PFSK-1 (cell line): ENCODE measurements around the gene PRKACA.

Experiments
- FOXP2 ChIP-seq: optimal IDR thresholded peaks from 2 replicates; pipeline ENCODE3; 2011; ENCODE audit warnings: borderline replicate concordance, control low read depth, inconsistent platforms; ENCODE audit not compliant: insufficient read depth; ENCODE audit errors: extremely low read length, extremely low read depth
- POLR2AphosphoS5 ChIP-seq: IDR thresholded peaks from 2 replicates; pipeline ENCODE4 v1.6.1; 2012; ENCODE audit warnings: low read depth, mild to moderate bottlenecking, control low read depth, low read length, moderate library complexity
- REST ChIP-seq, 2 experiments: IDR thresholded peaks; 2 replicates each; pipeline versions ENCODE4 v1.6.1 to v1.8.0; 2011 to 2012; ENCODE audit warnings: low read depth in 2 of 2, low read length in 2 of 2, control low read depth in 1 of 2, inconsistent platforms in 1 of 2, mild to moderate bottlenecking in 1 of 2, moderate library complexity in 1 of 2; ENCODE audit not compliant: insufficient read depth in 1 of 2
- SIN3A ChIP-seq: IDR thresholded peaks from 2 replicates; pipeline ENCODE4 v1.6.1; 2012; ENCODE audit warnings: mild to moderate bottlenecking, low read length, moderate library complexity, borderline replicate concordance; ENCODE audit not compliant: insufficient read depth
- TAF1 ChIP-seq: IDR thresholded peaks from 2 replicates; pipeline ENCODE4 v1.6.1; 2012; ENCODE audit warnings: low read length, control low read depth, borderline replicate concordance; ENCODE audit not compliant: insufficient read depth

The PRKACA gene

GRCh38 chr19:14122924-14123323 is 5.4 kb upstream of the PRKACA start:
- no peak for TF ChIP-seq SIN3A
- no peak for TF ChIP-seq REST (IDR thresholded peaks at IDR 0.05; ENCODE audit: insufficient read depth in 1 of 2, low read depth in 2 of 2, low read length in 2 of 2)
- no peak for TF ChIP-seq TAF1
- no peak for TF ChIP-seq POLR2AphosphoS5
- TF ChIP-seq FOXP2, result no peak

- TF ChIP-seq REST (IDR thresholded peaks at IDR 0.05; ENCODE audit: insufficient read depth in 1 of 2, low read depth in 2 of 2, low read length in 2 of 2) (no peak), SIN3A (no peak), POLR2AphosphoS5 (no peak), FOXP2 (no peak), TAF1 (no peak)
Measured at GRCh38 chr19:14120497-14120780, 2.9 kb upstream of the PRKACA start.

GRCh38 chr19:14119644-14120496 is 2.3 kb upstream of the PRKACA start:
- TF ChIP-seq SIN3A (no peak), REST (IDR thresholded peaks at IDR 0.05; ENCODE audit: insufficient read depth in 1 of 2, low read depth in 2 of 2, low read length in 2 of 2) (no peak), TAF1 (no peak), FOXP2 (no peak), POLR2AphosphoS5 (no peak)

- no peak for TF ChIP-seq FOXP2
- TF ChIP-seq SIN3A, result no peak
Measured at GRCh38 chr19:14119146-14119545, 1.6 kb upstream of the PRKACA start.

- TF ChIP-seq FOXP2 (peak; percentile 13), REST (IDR thresholded peaks at IDR 0.05; ENCODE audit: insufficient read depth in 1 of 2, low read depth in 2 of 2, low read length in 2 of 2) (no peak), TAF1 (no peak)
Measured at GRCh38 chr19:14118165-14119051, 846 bp upstream of the PRKACA start.
